SK-N-SH treated with all-trans-retinoic acid at 6 μM for 48 hours (cell line): ENCODE measurements around the gene BCL10.

Experiments used
- ARNTL ChIP-seq: fragments of 450-650 bp; formaldehyde crosslinking; IDR thresholded peaks from 2 replicates; pipeline ENCODE4 v1.5.0; 2020; ENCODE audit warnings: low read depth, mild to moderate bottlenecking, moderate library complexity, borderline replicate concordance
- BACH2 ChIP-seq: fragments of 250-450 bp; sonication (Bioruptor Pico); IDR thresholded peaks from 2 replicates; pipeline ENCODE4 v1.9.0; 2021; ENCODE audit warnings: mild to moderate bottlenecking, borderline replicate concordance
- ESRRG ChIP-seq: fragments of 250-450 bp; sonication (Bioruptor Pico); IDR thresholded peaks from 2 replicates; pipeline ENCODE4 v1.6.1; 2021; ENCODE audit warnings: mild to moderate bottlenecking
- ZFP30 ChIP-seq: fragments of 450-650 bp; formaldehyde crosslinking; IDR thresholded peaks from 2 replicates; pipeline ENCODE4 v1.5.0; 2022; ENCODE audit warnings: mild to moderate bottlenecking, moderate library complexity

GRCh38 chr1:85278853-85279314, 2.5 kb upstream of the BCL10 start:
- TF ChIP-seq ESRRG (CRISPR knock-in tag) (no peak), BACH2 (CRISPR knock-in tag) (no peak), ARNTL (no peak), ZFP30 (CRISPR knock-in tag) (no peak)
